ENCODE results near the gene OTP.
A peak's percentile ranks its signal among the peaks of the same experiment; 100 is the strongest.

Gene OTP

DNA sequence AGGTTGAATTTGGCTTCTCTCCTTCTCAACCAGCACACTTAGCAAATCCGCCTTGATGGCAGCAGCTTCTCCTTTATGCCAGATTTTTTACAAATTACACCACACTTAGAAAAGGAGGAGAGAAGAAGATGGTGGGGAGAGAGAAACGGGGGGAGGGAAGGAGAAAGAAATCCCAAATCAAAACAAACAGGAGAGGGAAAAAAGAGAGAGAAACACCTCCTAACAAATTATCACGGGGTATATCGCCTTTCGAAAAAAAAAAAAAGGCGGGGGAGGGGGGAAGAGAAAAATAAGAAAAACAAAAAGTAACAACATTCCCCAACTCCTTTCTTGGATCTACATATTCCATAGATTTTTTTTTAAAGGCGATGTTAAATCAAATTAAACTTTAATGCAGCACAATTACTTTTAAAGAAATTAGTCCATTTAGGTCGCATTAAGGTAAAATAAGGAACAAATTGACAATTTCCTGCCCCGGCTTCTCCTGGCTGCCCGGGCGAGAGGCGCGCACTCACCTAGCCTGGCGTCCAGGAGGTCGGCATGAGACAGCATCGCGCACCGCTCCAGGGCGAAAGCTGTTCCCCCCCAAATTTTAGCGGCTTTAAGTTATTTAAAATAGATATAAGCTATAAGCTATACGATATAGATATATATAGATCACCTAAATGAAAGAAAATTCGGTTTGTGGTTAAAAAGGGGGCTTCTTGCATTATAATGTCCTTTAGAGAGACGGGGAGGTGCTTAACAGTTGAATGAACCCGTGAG, at the start of gene OTP:
TSS of gene OTP (minus strand) at position 716 of the 765 bp plus-strand sequence. CDS start at position 552, 164 bp downstream.
- DNase-seq = no peak

DNA sequence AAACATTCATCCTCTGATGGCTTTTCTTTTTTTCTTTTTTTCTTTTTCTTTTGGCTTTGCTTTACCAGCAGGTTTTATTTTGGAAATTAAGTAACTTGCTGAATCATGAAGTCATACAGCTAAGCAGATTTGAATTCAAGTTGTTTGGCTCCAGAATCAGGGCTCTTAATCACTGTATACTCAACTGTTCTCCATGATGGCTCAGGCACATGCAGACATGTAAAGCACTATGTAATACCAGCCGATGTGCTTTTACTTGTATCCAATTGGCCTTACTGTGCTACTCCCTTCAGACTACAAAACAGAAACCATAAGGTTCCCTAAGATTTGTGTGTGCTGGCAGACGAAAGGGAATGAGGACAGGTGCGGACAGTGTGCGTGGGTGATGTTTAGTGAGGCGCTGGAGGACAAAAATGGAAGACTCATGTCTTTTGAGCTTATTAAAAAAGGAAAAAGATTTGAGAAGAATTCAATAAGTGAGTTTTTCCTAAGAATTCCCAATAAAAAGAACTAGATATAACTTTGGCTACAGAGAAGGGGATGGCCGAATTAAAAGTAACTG, 44.7 kb upstream of the OTP start:
- DNase-seq = no peak

DNA sequence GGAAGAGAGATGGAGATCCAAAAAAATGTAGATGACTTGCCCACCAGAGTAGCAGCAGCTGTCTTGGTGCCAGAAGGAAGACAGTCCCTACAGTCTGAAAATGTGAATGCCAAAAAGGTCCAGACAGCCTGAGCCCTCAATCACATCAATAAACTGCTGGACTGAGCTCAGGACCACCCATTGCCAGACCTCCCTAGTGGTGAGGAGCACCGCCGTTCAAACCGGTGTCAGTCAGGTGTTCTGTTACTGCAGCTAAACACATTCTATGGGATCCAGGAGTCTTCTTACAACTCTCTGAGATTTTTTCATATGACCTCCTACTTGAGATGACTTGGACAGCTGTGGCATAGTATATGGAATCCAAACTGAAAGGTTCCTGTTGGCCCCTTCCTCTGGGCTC, 32.0 kb upstream of the OTP start:
- no peak for DNase-seq

DNA sequence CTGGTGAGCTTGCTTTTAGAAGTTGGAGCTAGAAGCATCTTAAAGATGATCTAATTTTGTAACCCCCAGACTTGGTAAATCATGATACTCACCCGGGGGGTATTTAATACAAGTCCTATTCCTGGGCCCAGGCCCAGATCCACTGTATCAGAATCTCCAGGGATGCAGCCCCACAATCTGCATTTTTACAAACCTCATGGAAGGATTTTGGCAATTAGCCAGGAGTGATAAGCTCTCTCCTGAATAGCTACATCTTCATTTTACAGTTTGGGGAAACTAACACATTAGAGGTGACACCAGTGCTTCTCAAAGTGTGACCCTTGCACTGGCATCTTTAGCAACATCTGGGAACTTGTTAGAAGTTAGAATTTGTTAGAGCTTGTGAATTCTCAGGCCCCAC, 31.2 kb upstream of the OTP start:
- DNase-seq = no peak

DNA sequence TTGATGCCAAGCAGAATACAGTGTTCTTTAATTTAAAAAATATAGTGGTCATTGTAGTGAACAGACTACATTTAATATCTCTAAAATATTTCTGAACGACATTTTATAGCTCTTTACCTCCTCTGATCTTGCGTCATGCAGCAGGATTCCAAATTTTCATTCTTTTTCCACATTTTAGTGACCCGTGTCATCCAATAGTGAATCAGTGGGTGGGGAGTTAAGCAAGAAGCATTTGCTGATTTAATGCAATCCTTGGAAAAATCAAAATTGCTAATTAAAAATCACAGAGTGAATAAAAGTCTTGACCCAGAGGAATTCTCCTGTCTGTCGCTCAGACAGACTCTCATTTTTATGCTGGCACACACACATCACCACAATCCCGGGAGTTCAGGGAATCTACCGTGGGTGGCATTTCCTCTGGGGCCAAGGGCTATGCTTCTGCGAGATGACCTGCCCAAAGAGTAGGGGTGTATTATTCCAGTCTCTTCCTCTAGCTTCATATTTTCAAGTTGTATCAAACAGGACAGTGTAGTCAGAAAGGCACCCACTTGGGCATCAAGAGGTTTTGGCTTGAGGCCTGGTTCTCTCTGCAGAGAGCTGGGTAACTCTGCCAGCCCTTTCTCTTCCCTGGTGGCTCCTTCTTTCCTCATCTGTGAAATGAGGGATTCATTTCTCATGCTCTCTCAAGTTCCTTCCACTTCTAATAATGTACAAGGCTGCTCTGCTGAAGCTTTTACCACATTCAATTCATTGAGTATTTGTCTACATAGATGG, 24.8 kb upstream of the OTP start:
- no peak for DNase-seq

DNA sequence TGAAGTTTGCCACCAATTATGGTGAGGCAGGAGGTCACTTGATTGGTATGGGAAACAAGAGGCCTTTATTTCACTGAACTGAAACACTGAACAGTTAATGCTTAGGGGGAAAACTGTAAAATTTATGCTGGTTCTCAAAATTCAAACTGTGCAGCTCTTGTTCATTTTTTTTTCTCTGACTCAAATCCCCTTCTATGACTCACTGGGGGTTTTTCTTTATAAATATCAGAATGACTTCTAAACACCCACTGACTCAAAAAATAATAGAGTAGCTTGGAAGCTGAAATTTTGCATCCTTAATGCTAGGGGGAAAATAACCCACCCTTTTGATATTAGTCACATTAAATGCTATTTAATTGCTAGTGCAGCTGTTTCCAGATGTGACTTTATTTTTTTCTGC, 24.1 kb upstream of the OTP start:
- DNase-seq = no peak

DNA sequence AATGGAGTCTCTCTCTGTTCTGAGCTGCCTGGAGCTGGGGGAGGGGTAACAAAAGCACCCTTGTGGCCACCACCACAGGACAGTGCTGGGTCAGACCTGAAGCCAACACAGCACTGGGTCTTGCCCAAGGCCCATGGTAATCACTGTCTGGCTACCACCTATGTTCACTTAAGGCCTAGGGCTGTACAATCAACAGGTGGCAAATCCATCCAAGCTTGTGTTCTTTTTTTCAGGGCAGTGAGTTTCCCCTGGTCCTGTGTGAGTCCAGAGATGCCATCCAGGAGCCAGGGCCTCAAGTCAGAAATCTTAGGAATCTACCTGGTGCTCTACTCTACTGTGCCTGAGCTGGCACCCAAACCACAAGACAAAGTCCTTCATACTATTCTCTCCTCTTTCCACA, 20.1 kb upstream of the OTP start:
- DNase-seq = no peak

DNA sequence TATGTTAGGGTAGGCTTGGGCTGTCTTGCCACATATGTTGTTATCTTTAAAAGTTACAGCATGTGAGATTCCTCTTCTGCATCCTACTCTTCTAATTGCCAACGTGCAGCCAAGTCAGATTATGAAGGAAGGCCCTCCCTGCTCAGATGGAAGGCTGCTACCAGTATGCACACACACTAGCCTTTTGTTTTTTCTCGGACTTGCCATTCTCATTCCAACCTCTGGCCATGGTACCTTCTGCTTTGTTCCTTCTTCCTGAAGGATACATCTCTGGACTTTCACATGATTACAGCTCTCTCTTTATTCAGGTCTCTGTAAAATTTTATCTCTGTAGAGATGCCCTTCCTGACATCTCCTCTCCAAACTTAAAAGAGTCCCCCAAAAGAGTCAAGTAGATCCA, 12.8 kb upstream of the OTP start:
- DNase-seq = peak; percentile 13

DNA sequence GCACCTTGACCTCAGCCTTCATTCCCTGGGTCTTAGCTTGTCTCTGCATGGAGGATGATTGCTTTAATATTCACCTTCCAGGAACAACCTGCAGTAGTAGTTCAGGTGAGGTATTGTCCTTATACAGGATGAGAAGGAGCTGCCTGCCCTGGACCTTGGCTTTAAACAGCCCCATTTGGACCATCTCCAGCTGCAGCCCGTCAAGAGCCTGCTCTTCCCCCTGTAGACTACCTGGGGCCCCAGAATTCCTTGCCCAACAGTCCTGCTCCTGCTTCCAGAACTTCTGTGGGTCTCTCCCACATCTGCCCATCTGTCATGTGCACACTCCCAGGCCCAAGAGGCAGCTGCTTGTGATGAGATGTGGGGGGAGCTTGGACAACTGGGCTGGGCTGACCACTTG, 12.2 kb upstream of the OTP start:
- DNase-seq = no peak

DNA sequence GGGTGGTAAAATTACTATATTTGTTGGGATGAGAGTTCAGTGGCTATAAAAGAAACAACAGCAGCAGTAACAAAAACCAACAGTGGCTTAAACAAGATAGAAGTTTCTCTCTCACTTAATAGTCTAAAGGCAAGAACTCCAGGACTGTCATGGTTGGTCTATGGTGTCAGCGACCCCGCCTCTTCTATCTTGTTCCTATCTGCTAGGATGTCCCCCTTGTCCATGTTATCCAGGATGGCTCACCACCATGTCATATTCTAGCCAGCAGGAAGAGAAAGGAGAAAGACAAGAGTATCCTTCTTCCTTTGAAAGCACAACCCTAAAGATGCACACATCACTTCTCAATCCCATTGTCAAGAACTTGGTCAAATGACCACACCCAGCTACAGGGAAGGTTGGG, 11.3 kb upstream of the OTP start:
- no peak for DNase-seq

DNA sequence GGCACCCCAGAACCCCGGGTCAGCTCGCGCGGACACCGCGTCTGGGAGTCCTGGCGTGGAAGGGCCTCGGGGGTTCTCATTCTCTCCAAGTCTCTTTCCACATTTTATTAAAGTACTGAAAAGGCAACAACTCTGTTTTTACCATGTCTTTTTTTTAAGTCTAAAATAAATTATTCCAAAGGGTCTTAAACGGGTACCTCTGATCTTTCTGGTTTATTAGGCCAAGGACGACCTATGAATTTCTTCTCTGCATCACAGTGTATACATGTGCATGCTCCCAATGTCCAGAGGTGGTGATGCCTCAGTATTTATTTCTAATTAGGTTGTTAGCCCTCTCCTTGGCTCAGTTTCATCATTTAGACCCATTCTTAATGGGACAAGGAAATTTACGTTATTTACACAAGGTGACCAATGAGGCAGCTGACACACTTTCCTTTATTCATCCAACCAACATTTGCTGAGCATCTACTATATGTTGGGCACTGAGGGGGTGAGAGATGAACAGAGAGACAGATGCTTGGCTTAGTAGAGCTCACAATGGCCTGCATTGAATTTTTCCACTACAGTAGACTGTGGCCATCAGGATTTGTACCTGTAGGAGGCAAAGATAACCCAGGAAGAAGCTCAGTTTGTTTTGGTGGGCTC, 7.6 kb upstream of the OTP start:
- no peak for DNase-seq

DNA sequence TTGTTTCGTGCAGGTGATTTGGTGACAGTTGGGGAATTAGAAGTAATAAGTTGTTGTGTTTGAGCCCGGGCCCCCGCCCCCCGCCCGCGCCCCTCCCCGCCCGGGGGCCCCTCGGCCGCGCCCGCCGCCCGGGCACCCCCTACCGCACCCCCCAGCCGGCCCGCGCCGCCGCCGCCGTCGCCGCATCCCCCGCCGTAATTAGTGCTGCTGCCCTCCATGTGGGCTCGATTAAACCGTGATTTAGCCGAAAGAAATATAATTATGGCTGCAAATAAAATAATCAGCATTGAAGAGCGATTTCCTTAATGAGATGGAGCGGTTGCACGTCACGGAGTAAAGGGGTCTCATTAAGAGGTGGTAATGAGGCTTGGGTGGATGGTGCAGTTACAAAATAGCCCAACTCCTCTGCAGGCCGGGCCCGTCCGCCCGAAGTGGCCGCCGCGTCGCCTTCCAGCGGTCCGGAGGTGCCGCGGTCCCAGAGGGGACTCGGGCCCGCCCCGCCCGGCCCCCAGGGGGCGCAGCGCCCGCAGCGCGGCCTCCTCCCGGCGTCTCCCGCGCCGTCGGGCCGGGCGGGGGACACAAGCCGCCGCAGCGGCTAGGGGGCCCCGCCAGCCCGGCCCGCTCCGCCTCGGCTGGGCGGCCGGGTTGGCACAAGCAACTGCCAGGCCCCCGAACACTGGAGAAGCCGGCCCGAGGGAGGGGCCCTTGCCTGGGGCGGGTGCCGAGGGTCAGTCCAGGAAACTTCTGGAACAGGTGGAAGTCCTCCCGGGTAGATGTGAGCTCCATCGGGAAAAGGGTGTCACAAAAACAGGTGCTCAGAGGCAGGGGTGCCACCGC, 6.9 kb upstream of the OTP start:
- no peak for DNase-seq

DNA sequence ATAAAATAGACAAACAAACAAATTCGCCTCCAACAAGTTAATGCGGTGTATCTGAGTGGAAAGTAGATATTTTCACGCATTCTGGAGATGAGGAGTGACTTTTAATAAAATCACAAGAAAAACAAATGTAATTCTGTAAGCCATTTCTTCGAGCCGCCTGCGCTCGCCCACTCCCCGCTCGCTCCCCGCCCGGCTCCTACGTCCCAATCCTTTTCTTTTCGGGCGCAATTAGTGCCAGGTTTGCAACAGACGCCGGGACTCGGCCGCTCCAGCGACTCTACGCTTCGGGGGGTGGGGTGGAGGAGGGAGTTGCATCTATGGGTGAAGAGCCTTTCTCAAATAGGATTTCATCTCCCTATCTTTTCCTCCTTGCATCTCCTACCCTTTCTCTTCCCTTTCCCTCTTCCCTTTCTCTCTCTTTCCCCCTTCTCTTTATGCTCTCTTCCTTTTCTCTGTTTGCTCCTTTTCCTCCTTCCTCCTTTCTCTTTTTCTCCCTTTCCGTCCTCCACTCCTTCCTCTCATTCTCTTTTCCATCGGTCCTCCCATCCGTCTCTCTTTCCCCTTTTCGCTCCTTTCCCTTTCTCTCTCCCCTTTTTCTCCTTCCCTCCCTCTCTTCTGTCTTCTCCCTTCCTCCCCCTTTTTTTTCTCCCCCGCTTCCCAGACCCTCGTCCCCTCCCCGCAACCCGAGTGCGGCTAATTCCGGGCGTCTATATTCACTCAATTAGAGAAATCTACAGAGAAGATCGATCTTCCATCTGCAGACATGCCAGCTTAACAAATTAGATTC, 6.1 kb upstream of the OTP start:
- peak; percentile 45 for DNase-seq

DNA sequence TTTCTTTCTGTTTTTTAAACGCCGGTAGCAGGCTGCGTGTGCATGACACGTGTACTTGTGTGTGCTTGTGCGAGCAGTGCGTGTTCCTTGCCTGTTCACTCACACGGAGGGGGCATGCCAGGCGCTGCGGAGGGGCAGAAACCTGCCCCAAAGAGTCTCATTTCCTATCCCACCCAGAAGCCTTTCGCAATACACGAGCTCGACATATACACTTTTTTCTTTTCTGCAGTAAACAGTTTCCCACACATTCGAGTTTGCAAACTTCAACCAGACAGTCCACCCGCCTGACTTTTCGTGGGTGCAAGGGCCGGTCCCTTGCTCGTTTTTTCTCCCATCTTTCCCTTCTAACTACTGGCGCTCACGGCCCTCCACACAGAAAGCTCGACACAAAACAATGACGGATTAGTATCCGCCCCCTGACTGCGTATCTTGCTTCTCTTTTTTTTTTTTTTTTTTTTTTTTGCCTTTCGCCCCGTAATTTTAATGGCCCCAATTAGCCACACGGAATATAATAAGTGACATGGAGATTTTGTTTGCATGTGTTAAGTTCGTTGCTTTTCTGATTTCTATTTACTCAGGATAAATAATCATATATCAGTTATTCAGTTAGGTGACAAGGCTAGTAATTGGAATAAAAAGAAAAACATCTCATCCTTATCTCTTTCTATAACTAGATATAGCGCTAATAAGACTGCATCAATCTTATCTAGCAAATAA, 5.3 kb upstream of the OTP start:
- no peak for DNase-seq

DNA sequence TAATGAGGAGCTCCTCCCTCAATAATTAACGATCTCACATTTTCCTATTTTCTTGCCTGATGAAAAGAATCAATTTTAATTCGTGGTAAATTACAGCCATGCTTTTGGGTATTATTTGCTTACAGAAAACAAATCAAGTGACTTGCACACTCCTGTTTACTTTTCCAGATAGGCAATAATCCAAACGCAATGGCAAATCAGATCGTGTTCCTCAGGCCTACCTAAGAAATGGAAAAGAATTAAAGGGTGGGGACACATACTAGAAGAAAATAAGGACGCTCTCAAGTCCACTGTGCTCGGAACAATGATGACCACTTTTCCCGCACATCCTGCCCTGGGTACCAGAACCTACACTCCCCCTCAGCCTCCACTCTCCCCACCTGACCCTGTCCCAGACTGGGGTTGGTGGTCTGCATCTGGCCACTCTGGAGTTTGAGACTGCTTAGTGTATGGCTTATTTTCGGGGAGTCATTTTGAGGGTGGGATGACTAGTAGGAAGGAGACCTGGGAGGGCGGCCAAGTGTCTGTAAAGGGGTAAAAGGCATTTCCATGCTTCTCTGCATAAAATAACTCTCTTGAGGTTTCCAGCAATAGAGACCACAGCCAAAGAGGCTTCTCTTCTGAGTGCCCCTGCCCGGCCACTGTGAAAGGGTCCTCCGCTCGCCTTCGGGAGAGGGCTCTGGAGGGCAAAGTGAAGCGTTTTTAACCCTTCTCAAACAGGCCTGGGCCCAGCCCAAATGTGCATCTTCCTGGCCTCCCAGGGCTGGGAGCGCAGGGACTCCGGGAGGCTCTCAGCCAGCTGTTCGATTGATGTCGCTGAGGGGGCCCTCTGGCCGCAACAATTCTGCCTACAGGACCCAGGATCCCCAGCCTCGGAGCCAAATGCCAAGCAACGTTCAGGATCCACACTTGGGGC, 4.5 kb upstream of the OTP start:
- DNase-seq = peak; percentile 60

DNA sequence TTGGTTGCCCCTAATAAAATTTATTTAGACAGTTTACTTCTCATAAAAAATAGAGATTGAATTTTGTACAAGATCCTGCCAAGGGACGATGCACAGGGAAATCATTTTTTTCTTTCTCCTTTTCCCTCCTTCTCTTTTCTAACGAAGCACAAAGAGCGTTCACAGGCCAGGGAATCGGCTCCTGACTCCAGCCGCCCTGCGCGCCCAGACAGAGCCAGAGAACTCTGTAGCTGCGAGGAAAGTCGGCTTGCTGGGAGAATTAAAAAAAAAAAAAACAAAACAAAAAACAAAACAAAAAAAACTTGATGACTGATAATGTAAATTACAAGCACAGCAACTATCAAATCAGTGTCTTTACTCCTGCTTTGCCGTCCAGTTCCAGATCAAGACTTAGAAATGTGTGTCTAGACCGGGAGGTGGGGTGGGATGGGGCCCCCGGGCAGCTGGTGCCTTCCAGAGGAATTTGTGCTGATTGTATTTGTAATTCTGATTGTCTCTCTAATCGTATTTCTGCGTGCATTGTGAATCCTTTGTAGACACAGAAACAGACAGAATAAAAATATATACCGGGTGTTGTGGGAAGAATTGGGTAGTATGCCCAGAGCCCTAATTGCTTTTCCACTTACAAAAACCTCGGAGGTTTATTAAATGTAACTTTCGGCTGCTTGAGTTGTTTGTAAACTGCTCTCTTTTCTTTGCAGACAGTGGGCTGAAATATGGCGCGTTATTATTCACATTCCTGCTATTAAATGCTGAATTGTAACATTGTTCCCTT, 3.6 kb upstream of the OTP start:
- peak; percentile 53 for DNase-seq

DNA sequence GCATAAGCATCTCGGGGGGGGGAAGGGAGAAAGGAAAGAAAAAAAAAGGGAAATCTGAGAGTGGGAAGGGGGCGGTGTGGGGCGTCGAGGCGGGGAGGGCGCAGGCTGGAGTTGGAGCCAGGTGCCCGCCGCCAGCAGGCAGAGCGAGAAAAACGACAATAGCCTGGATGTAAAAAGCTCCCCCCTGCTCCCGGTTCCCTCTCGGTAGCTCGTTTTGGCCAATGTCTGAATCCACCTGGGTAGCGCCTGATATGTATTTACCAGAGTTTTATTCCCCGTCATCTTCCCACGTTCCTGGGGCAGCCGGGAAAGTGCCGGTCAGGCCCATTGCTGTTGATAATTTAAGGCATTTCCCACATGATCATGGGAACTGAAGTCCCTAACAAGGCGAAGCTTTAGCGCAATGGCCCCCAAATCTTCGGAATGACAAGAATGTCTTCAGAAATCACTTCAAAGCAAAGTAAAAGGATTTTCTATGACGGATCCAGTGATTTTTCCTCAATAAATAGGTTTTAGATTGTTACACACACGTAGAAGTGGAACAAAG, 3.0 kb upstream of the OTP start:
- peak; percentile 49 for DNase-seq

DNA sequence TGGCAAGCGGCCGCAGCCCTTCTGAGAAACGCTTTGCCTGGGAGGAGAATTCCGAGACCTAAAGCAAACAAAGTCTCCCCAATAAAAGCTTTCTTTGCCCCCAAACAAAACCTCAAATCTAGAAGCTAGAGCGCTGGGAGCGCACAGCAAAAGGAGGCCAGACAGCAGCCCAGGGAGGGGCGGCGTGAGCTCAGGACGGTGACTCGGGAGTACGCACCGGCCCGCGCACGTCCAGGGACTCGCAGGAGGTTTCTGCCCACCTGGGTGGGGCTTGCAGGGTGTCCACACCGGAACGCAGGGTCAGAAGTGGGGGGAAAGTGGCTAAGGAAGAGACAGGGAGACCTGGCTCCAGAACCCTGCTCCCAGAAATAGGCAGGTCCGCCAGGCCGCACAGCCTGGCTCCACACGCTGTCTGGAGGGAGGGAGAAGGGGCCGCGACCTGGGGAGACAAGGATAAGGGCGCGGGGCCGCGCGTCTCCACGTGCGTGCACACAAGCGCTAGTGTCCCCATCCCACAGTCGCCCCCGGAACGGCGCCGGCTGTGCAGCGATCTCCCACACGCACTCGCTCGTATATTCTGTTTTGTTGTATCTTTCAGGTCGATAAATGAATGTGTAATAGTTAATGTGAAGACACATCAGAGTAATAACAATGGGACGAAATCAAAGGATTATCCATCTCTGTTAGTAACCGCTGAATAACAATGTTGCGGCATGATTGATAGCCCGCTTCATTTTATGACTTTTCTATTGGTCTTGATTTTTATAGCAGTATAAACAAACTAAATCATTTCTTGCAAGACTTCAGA, 2.3 kb upstream of the OTP start:
- DNase-seq = peak; percentile 49

Measured in right forelimb (tissue), 1 donor.